MV-4-11 (cell line): Measurements from ENCODE around the gene TOR1B.
A peak's percentile ranks its signal among the peaks of the same experiment; 100 is the strongest.

Source experiments
- DNase-seq: peaks from one replicate; lab custom pipeline; 2025; lab: John Stamatoyannopoulos, UW

Gene TOR1B

GRCh38 chr9:129814432-129815223 is 11.6 kb downstream of the TOR1B start:
- no peak for DNase-seq

GRCh38 chr9:129815278-129815677 is 12.3 kb downstream of the TOR1B start:
- no peak for DNase-seq

GRCh38 chr9:129816501-129817435 is 13.8 kb downstream of the TOR1B start:
- peak; percentile 88 for DNase-seq

- DNase-seq: peak; percentile 60
Observed at GRCh38 chr9:129822898-129823541, 20.0 kb downstream of the TOR1B start.

- DNase-seq: no peak
Observed at GRCh38 chr9:129823542-129823934, 20.6 kb downstream of the TOR1B start.

GRCh38 chr9:129823935-129824601 is 21.1 kb downstream of the TOR1B start, which contains the start of gene TOR1A:
Gene TOR1A, minus strand, starts transcription at chr9:129824136. Its CDS starts 51 bp downstream, at chr9:129824085.
- peak; percentile 93 for DNase-seq

- no peak for DNase-seq
Observed at GRCh38 chr9:129826344-129826743, 23.4 kb downstream of the TOR1B start.

- no peak for DNase-seq
Observed at GRCh38 chr9:129826759-129827158, 23.8 kb downstream of the TOR1B start.

GRCh38 chr9:129828051-129828450 is 25.1 kb downstream of the TOR1B start:
- no peak for DNase-seq

- no peak for DNase-seq
Observed at GRCh38 chr9:129828969-129829368, 26.0 kb downstream of the TOR1B start.

GRCh38 chr9:129832982-129833381 is 30.0 kb downstream of the TOR1B start:
- DNase-seq: no peak

GRCh38 chr9:129834489-129835127 is 31.6 kb downstream of the TOR1B start:
- peak; percentile 32 for DNase-seq

GRCh38 chr9:129835128-129835859 is 32.3 kb downstream of the TOR1B start, which contains the start of the genes C9orf78 and USP20:
Gene C9orf78, minus strand, starts transcription at chr9:129835275. Its CDS starts 54 bp downstream, at chr9:129835221.
Gene USP20, plus strand, starts transcription at chr9:129835458. Its CDS starts 17,098 bp downstream, at chr9:129852556.
- peak; percentile 90 for DNase-seq

- DNase-seq: no peak
Observed at GRCh38 chr9:129835860-129836223, 32.9 kb downstream of the TOR1B start.

GRCh38 chr9:129836311-129837007 is 33.5 kb downstream of the TOR1B start:
- DNase-seq: peak; percentile 20

GRCh38 chr9:129838707-129839259 is 35.8 kb downstream of the TOR1B start:
- peak; percentile 73 for DNase-seq

GRCh38 chr9:129839324-129840023 is 36.5 kb downstream of the TOR1B start:
- DNase-seq: no peak

- no peak for DNase-seq
Observed at GRCh38 chr9:129840034-129840433, 37.0 kb downstream of the TOR1B start.

- no peak for DNase-seq
Observed at GRCh38 chr9:129841071-129841470, 38.1 kb downstream of the TOR1B start.
